ENCODE measurements around the gene KRT13. TPM values are rescaled to one million over a fixed set of nuclear protein-coding genes. Genes with fewer than 3 reads are reported as not detected.

Gene KRT13
- total and polyA plus RNA-seq, 2 donors, result 75.9 to 81.7 TPM

DNA sequence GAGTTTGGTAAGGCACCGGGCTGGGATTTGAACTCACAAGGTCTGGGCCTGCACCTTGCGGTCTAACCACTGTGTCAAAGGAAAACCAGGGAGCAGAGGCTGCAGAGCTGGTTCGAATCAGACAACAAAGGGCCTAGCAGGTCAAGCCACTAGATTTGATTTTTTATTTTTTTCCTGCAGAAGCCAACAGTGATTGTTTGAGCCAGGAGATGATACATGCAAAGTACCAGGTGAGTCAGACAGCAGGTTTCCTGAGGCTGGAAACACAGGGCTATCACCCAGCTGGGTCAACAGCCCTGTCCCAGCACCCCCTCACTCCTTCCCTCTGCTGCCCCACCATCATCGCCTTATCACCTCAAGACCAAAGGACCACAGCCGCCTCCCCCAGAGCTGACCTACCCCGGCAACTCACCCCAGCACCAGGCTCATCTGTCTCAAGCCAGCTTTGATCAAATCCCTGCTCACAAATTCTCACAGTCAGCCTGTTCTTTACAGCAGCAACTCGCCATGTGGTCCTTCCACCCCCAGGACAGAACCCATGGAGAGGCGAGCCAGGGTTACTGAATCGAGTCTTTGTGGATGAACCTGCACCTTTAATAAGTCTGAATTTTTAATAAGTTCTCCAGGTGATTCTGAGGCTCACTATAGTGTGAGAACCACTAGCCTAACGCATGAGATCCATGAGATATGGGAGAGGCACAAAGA is 35.7 kb upstream of the KRT13 start:
- no peak for DNase-seq (ENCODE audit: low read depth in 6 of 9, low spot score in 9 of 9)
- 92% methylated on average over 10 of the region's 10 CpGs for WGBS
- H3K27ac ChIP-seq (ENCODE audit: low read depth in 1 of 2, low read length in 1 of 2), result no peak overlapping the region

GRCh38 chr17:41539979-41540701 is 34.7 kb upstream of the KRT13 start:
- no peaks in the 10 kb centered on the region for H3K4me1 ChIP-seq (ENCODE audit: control insufficient read depth in 2 of 2, insufficient read depth in 2 of 2, low read length in 2 of 2)
- H3K36me3 ChIP-seq (ENCODE audit: control insufficient read depth in 2 of 2, insufficient read depth in 2 of 2, low read length in 1 of 2), result no peaks in the 10 kb centered on the region
- peaks cover 0 to 5% of the 10 kb centered on the region in 2 donors for H3K27me3 ChIP-seq (ENCODE audit: control insufficient read depth in 2 of 2, insufficient read depth in 1 of 2, low read length in 1 of 2)
- no peak for DNase-seq (ENCODE audit: low read depth in 6 of 9, low spot score in 9 of 9)
- H3K9me3 ChIP-seq (ENCODE audit: control insufficient read depth in 2 of 2, insufficient read depth in 1 of 2, low read length in 1 of 2), result no peaks in the 10 kb centered on the region
- 89% methylated on average over 7 of the region's 7 CpGs for WGBS
- no peak overlapping the region for H3K27ac ChIP-seq (ENCODE audit: low read depth in 1 of 2, low read length in 1 of 2)
- H3K4me3 ChIP-seq (ENCODE audit: low read length in 2 of 2), result no peak overlapping the region

More for the DNA sequence above, 35.7 kb upstream of the KRT13 start:
- H3K4me1 ChIP-seq (ENCODE audit: control insufficient read depth in 2 of 2, insufficient read depth in 2 of 2, low read length in 2 of 2), result no peaks in the 10 kb centered on the region
- H3K9me3 ChIP-seq (ENCODE audit: control insufficient read depth in 2 of 2, insufficient read depth in 1 of 2, low read length in 1 of 2), result no peaks in the 10 kb centered on the region
- no peaks in the 10 kb centered on the region for H3K36me3 ChIP-seq (ENCODE audit: control insufficient read depth in 2 of 2, insufficient read depth in 2 of 2, low read length in 1 of 2)
- H3K27me3 ChIP-seq (ENCODE audit: control insufficient read depth in 2 of 2, insufficient read depth in 1 of 2, low read length in 1 of 2), result no peaks in the 10 kb centered on the region
- no peak overlapping the region for H3K4me3 ChIP-seq (ENCODE audit: low read length in 2 of 2)

DNA sequence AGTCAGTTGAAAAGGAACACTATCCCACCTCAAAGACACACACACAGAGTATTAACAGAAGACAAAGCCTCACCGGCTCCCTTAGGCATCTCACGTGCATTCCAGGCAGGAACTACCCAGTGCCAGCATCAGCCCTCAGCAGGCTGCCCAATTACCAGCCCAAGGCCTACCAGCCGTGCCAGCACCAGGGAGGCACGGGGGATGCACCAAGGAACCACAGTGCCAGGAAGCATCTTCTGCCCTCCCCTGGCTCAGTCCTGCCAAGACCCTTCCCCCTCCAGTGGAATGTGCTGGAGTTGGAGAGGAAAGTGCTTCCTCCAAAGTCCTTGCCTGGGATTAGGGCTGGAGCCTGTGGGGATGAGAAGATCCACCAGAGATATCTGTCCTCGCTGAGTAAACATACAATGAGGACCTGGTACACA is 33.7 kb upstream of the KRT13 start:
- H3K9me3 ChIP-seq (ENCODE audit: control insufficient read depth in 2 of 2, insufficient read depth in 1 of 2, low read length in 1 of 2), result no peaks in the 10 kb centered on the region
- DNase-seq (ENCODE audit: low read depth in 6 of 9, low spot score in 9 of 9), result no peak
- 91% methylated on average over 5 of the region's 5 CpGs for WGBS
- H3K4me1 ChIP-seq (ENCODE audit: control insufficient read depth in 2 of 2, insufficient read depth in 2 of 2, low read length in 2 of 2), result no peaks in the 10 kb centered on the region
- no peak overlapping the region for H3K27ac ChIP-seq (ENCODE audit: low read depth in 1 of 2, low read length in 1 of 2)
- H3K4me3 ChIP-seq (ENCODE audit: low read length in 2 of 2), result no peak overlapping the region
- no peaks in the 10 kb centered on the region for H3K36me3 ChIP-seq (ENCODE audit: control insufficient read depth in 2 of 2, insufficient read depth in 2 of 2, low read length in 1 of 2)
- H3K27me3 ChIP-seq (ENCODE audit: control insufficient read depth in 2 of 2, insufficient read depth in 1 of 2, low read length in 1 of 2), result peaks cover 0 to 9% of the 10 kb centered on the region in 2 donors

DNA sequence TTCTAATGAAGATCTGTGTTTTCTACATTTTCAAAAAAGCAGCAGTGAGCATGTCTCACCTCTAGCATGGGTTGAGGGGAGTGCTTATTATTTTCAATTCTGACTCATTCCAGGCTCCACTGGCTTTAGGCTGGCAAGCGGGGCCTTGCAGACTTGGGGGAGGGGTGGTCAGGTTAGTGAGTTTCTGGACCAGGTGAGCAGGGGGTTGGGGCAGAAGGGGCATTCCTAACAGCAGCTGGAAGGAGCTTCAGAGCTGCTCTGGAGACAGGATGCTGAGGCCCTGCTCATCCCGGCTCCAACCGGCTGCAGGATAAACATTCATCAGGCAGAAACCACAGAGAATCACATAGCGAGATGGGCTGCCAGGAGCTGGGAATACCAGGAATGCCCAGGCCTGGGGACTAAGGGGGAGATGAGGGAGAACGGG is 33.2 kb upstream of the KRT13 start:
- Histone ChIP-seq H3K27ac (ENCODE audit: low read depth in 1 of 2, low read length in 1 of 2) (no peak overlapping the region), H3K27me3 (ENCODE audit: control insufficient read depth in 2 of 2, insufficient read depth in 1 of 2, low read length in 1 of 2) (peaks cover 0 to 9% of the 10 kb centered on the region in 2 donors), H3K36me3 (ENCODE audit: control insufficient read depth in 2 of 2, insufficient read depth in 2 of 2, low read length in 1 of 2) (no peaks in the 10 kb centered on the region), H3K4me1 (ENCODE audit: control insufficient read depth in 2 of 2, insufficient read depth in 2 of 2, low read length in 2 of 2) (no peaks in the 10 kb centered on the region), H3K4me3 (ENCODE audit: low read length in 2 of 2) (no peak overlapping the region), H3K9me3 (ENCODE audit: control insufficient read depth in 2 of 2, insufficient read depth in 1 of 2, low read length in 1 of 2) (no peaks in the 10 kb centered on the region)
- DNase-seq (ENCODE audit: low read depth in 6 of 9, low spot score in 9 of 9), result no peak
- WGBS, result 93% methylated on average over 5 of the region's 5 CpGs

DNA sequence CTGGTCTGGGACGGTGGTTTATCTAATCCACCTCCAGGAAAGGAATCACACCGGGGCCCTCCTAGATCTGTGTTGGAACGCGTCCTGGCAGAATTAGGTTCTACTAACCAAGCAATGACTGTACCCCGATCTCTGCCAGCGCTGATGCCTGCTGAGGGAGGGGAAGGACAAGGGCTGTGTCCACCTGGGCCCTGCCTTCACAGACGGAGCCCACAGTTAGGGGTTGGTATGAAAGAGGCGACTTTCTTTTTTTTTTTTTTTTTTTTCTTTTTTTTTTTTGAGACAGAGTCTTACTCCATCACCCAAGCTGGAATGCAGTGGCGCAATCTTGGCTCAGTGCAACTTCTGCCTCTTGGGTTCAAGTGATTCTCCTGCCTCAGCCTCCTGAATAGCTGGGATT is 32.6 kb upstream of the KRT13 start:
- no peak overlapping the region for H3K27ac ChIP-seq (ENCODE audit: low read depth in 1 of 2, low read length in 1 of 2)
- DNase-seq (ENCODE audit: low read depth in 6 of 9, low spot score in 9 of 9), result no peak

DNA sequence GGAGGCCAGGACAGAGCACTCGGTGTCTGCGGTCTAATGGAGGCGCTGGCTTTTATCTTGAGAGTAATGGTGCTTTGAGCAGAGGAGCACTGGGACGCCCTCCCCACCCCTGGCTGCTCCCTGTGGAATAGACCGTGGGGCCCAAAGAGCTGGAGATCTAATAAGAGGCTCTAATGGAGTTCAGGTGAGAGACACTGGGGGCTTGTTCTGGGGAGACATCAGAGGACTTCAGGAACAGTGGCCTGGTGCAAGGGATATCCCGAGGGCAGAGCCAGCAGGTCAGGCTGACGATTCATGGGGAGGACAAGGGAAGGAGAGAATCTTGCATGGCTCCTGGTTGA is 32.2 kb upstream of the KRT13 start:
- Histone ChIP-seq H3K4me3 (ENCODE audit: low read length in 2 of 2) (no peak overlapping the region), H3K9me3 (ENCODE audit: control insufficient read depth in 2 of 2, insufficient read depth in 1 of 2, low read length in 1 of 2) (no peaks in the 10 kb centered on the region), H3K27me3 (ENCODE audit: control insufficient read depth in 2 of 2, insufficient read depth in 1 of 2, low read length in 1 of 2) (peaks cover 0 to 10% of the 10 kb centered on the region in 2 donors), H3K4me1 (ENCODE audit: control insufficient read depth in 2 of 2, insufficient read depth in 2 of 2, low read length in 2 of 2) (no peaks in the 10 kb centered on the region), H3K27ac (ENCODE audit: low read depth in 1 of 2, low read length in 1 of 2) (no peak overlapping the region), H3K36me3 (ENCODE audit: control insufficient read depth in 2 of 2, insufficient read depth in 2 of 2, low read length in 1 of 2) (no peaks in the 10 kb centered on the region)
- DNase-seq (ENCODE audit: low read depth in 6 of 9, low spot score in 9 of 9), result no peak
- 95% methylated on average over 7 of the region's 7 CpGs for WGBS

More for the DNA sequence above, 32.6 kb upstream of the KRT13 start:
- Histone ChIP-seq H3K36me3 (ENCODE audit: control insufficient read depth in 2 of 2, insufficient read depth in 2 of 2, low read length in 1 of 2) (no peaks in the 10 kb centered on the region), H3K4me3 (ENCODE audit: low read length in 2 of 2) (no peak overlapping the region), H3K4me1 (ENCODE audit: control insufficient read depth in 2 of 2, insufficient read depth in 2 of 2, low read length in 2 of 2) (no peaks in the 10 kb centered on the region), H3K27me3 (ENCODE audit: control insufficient read depth in 2 of 2, insufficient read depth in 1 of 2, low read length in 1 of 2) (peaks cover 0 to 9% of the 10 kb centered on the region in 2 donors), H3K9me3 (ENCODE audit: control insufficient read depth in 2 of 2, insufficient read depth in 1 of 2, low read length in 1 of 2) (no peaks in the 10 kb centered on the region)
- WGBS, result 87% methylated on average over 9 of the region's 9 CpGs

DNA sequence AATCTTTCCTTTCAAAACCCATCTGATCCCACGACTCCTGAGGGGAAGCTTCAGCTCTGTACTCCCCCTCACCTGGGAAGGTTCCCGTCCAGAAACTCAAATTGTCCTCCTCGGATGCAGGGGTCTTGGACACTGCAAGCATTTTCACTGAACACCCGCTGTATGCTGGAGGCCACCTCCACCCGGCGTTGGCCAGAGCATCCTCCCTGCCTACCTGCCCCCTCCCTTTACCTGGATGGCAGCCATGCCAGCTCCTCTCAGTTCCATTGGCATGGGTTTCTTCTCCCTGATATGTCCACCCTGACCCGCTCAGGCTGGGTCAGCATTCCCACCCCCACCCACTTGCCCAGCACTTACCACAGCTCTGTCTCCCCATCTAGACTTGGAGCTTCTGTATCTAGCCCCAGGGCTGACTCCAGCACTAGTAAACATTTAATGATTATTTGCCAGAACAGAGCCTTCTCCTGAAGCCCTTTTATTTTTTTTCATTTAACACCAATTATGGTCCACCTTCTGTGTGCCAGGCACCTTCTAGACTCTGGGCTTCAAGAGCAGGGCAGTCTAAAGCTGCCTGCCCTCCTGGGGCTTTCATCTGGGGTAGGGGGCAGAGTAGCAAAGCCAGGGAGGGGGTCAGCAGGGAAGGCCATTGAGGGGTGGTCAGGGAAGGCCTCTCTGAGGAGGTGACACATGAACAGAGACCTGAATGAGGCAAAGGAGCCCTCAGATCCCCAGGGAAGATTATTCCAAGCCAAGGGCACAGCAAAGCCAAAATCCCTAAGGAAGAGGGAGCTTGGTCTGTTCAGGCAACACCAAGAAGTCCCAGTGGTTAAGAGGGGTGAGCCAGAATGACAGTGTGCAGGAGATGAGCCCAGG is 31.6 kb upstream of the KRT13 start:
- Histone ChIP-seq H3K4me3 (ENCODE audit: low read length in 2 of 2) (no peak overlapping the region), H3K27ac (ENCODE audit: low read depth in 1 of 2, low read length in 1 of 2) (no peak overlapping the region), H3K27me3 (ENCODE audit: control insufficient read depth in 2 of 2, insufficient read depth in 1 of 2, low read length in 1 of 2) (peaks cover 0 to 12% of the 10 kb centered on the region in 2 donors), H3K9me3 (ENCODE audit: control insufficient read depth in 2 of 2, insufficient read depth in 1 of 2, low read length in 1 of 2) (no peaks in the 10 kb centered on the region), H3K4me1 (ENCODE audit: control insufficient read depth in 2 of 2, insufficient read depth in 2 of 2, low read length in 2 of 2) (no peaks in the 10 kb centered on the region), H3K36me3 (ENCODE audit: control insufficient read depth in 2 of 2, insufficient read depth in 2 of 2, low read length in 1 of 2) (no peaks in the 10 kb centered on the region)
- WGBS, result 89% methylated on average over 7 of the region's 7 CpGs
- no peak for DNase-seq (ENCODE audit: low read depth in 6 of 9, low spot score in 9 of 9)

GRCh38 chr17:41535764-41536481 is 30.5 kb upstream of the KRT13 start:
- WGBS, result 73% methylated on average over 15 of the region's 15 CpGs
- no peak overlapping the region for H3K4me3 ChIP-seq (ENCODE audit: low read length in 2 of 2)
- peaks cover 4 to 20% of the 10 kb centered on the region in 2 donors for H3K27me3 ChIP-seq (ENCODE audit: control insufficient read depth in 2 of 2, insufficient read depth in 1 of 2, low read length in 1 of 2)
- no peaks in the 10 kb centered on the region for H3K4me1 ChIP-seq (ENCODE audit: control insufficient read depth in 2 of 2, insufficient read depth in 2 of 2, low read length in 2 of 2)
- H3K36me3 ChIP-seq (ENCODE audit: control insufficient read depth in 2 of 2, insufficient read depth in 2 of 2, low read length in 1 of 2), result no peaks in the 10 kb centered on the region
- no peaks in the 10 kb centered on the region for H3K9me3 ChIP-seq (ENCODE audit: control insufficient read depth in 2 of 2, insufficient read depth in 1 of 2, low read length in 1 of 2)
- no peak for DNase-seq (ENCODE audit: low read depth in 6 of 9, low spot score in 9 of 9)
- no peak overlapping the region for H3K27ac ChIP-seq (ENCODE audit: low read depth in 1 of 2, low read length in 1 of 2)

All from thymus (tissue), 11 donors.